Chondrocyte (in vitro differentiated cells): ENCODE measurements around the gene REV1. TPM values are rescaled to one million over a fixed set of nuclear protein-coding genes. Genes with fewer than 3 reads are reported as not detected.

Experiments used
- DNase-seq: peaks from one replicate; pipeline ENCODE4 v3.0.0; 2021; ENCODE audit warnings: mixed read lengths, low spot score
- H3K27ac Mint-ChIP-seq: one replicate; pipeline ENCODE4 v1.8.0; 2021; ENCODE audit warnings: mild to moderate bottlenecking, moderate library complexity, mixed read lengths; ENCODE audit not compliant: unreplicated experiment
- H3K27me3 Mint-ChIP-seq: 2 replicates; pipeline ENCODE4 v1.8.0; 2021; ENCODE audit warnings: low read depth, mixed read lengths
- H3K36me3 Mint-ChIP-seq: 2 replicates; pipeline ENCODE4 v1.8.0; 2021; ENCODE audit warnings: low read depth, mixed read lengths
- H3K4me1 Mint-ChIP-seq: 2 replicates; pipeline ENCODE4 v1.8.0; 2021; ENCODE audit warnings: low read depth, mild to moderate bottlenecking, mixed read lengths
- H3K4me3 Mint-ChIP-seq: one replicate; pipeline ENCODE4 v1.8.0; 2021; ENCODE audit warnings: mild to moderate bottlenecking, moderate library complexity, mixed read lengths; ENCODE audit not compliant: unreplicated experiment
- H3K9me3 Mint-ChIP-seq: 2 replicates; pipeline ENCODE4 v1.8.0; 2021; ENCODE audit warnings: low read depth, mixed read lengths
- CTCF ChIP-seq: fragments of 200-600 bp; sonication (generic); IDR thresholded peaks from 2 replicates; pipeline ENCODE4 v1.5.0; 2021; ENCODE audit warnings: antibody characterized with exemption, mild to moderate bottlenecking, moderate library complexity
- total RNA-seq: library from RNA; stranded (reverse); gene quantifications from 3 replicates; pipeline ENCODE4 v1.2.1, GENCODE V29; 2021

The REV1 gene
- total RNA-seq, 1 donor from 2014 or later, result 25.0 TPM

- peaks cover 2% of the 10 kb centered on the region for H3K9me3 Mint-ChIP-seq
- H3K4me3 Mint-ChIP-seq, result no peak overlapping the region
- peak overlapping the region; percentile 90 for H3K27ac Mint-ChIP-seq
- H3K27me3 Mint-ChIP-seq, result no peaks in the 10 kb centered on the region
- peaks cover 25% of the 10 kb centered on the region for H3K36me3 Mint-ChIP-seq
- DNase-seq, result no peak
- peaks cover 36% of the 10 kb centered on the region for H3K4me1 Mint-ChIP-seq
- TF ChIP-seq CTCF, result no peak
Observed at GRCh38 chr2:99389371-99389770, 100.4 kb downstream of the REV1 start.

- no peak for DNase-seq
- peaks cover 4% of the 10 kb centered on the region for H3K9me3 Mint-ChIP-seq
- no peak for TF ChIP-seq CTCF
- peaks cover 36% of the 10 kb centered on the region for H3K4me1 Mint-ChIP-seq
- peaks cover 24% of the 10 kb centered on the region for H3K36me3 Mint-ChIP-seq
- H3K4me3 Mint-ChIP-seq, result no peak overlapping the region
- no peak overlapping the region for H3K27ac Mint-ChIP-seq
- no peaks in the 10 kb centered on the region for H3K27me3 Mint-ChIP-seq
Observed at GRCh38 chr2:99388892-99389291, 100.9 kb downstream of the REV1 start.

- H3K36me3 Mint-ChIP-seq, result peaks cover 30% of the 10 kb centered on the region
- H3K27ac Mint-ChIP-seq, result no peak overlapping the region
- H3K27me3 Mint-ChIP-seq, result no peaks in the 10 kb centered on the region
- DNase-seq, result no peak
- H3K4me1 Mint-ChIP-seq, result peaks cover 33% of the 10 kb centered on the region
- H3K4me3 Mint-ChIP-seq, result no peak overlapping the region
- H3K9me3 Mint-ChIP-seq, result peaks cover 4% of the 10 kb centered on the region
- TF ChIP-seq CTCF, result no peak
Observed at GRCh38 chr2:99386011-99386410, 103.8 kb downstream of the REV1 start.

- Mint-ChIP-seq H3K27ac (no peak overlapping the region), H3K4me1 (peaks cover 8% of the 10 kb centered on the region), H3K9me3 (peaks cover 4% of the 10 kb centered on the region), H3K27me3 (no peaks in the 10 kb centered on the region), H3K4me3 (no peak overlapping the region), H3K36me3 (peaks cover 28% of the 10 kb centered on the region)
- DNase-seq, result no peak
- TF ChIP-seq CTCF, result no peak
Observed at GRCh38 chr2:99382143-99382542, 107.7 kb downstream of the REV1 start.

- no peak for TF ChIP-seq CTCF
- H3K4me1 Mint-ChIP-seq, result peaks cover 6% of the 10 kb centered on the region
- DNase-seq, result no peak
- no peak overlapping the region for H3K27ac Mint-ChIP-seq
- H3K4me3 Mint-ChIP-seq, result no peak overlapping the region
- no peaks in the 10 kb centered on the region for H3K27me3 Mint-ChIP-seq
- H3K9me3 Mint-ChIP-seq, result peaks cover 4% of the 10 kb centered on the region
- peaks cover 34% of the 10 kb centered on the region for H3K36me3 Mint-ChIP-seq
Observed at GRCh38 chr2:99380376-99381010, 109.3 kb downstream of the REV1 start.
